ENCODE data around the gene CATSPER3. TPM values are rescaled to one million over a fixed set of nuclear protein-coding genes. Genes with fewer than 3 reads are reported as not detected.

The CATSPER3 gene
- polyA plus RNA-seq (ENCODE audit: insufficient read length), result 0.87 TPM

GRCh38 chr5:134967607-134968006 is at the start of gene CATSPER3:
TSS of gene CATSPER3 (plus strand) at chr5:134967907. CDS start at chr5:134967992, 85 bp downstream.
- DNase-seq (ENCODE audit: low read depth), result no peak

GRCh38 chr5:134918861-134919260 is 48.8 kb upstream of the CATSPER3 start:
- DNase-seq (ENCODE audit: low read depth), result no peak

GRCh38 chr5:134920848-134921575 is 46.7 kb upstream of the CATSPER3 start:
- DNase-seq (ENCODE audit: low read depth), result no peak

- DNase-seq (ENCODE audit: low read depth), result no peak
These were observed 35.2 kb upstream of the CATSPER3 start for GRCh38 chr5:134932508-134932907.

GRCh38 chr5:134934202-134934601 is 33.5 kb upstream of the CATSPER3 start:
- no peak for DNase-seq (ENCODE audit: low read depth)

- no peak for DNase-seq (ENCODE audit: low read depth)
These were observed 31.8 kb upstream of the CATSPER3 start for GRCh38 chr5:134935711-134936602.

- DNase-seq (ENCODE audit: low read depth), result no peak
These were observed 30.2 kb upstream of the CATSPER3 start for GRCh38 chr5:134937526-134937925.

GRCh38 chr5:134938030-134938429 is 29.7 kb upstream of the CATSPER3 start:
- no peak for DNase-seq (ENCODE audit: low read depth)

- DNase-seq (ENCODE audit: low read depth), result no peak
These were observed 28.2 kb upstream of the CATSPER3 start for GRCh38 chr5:134939500-134939899.

GRCh38 chr5:134943547-134943946 is 24.2 kb upstream of the CATSPER3 start:
- DNase-seq (ENCODE audit: low read depth), result no peak

- no peak for DNase-seq (ENCODE audit: low read depth)
These were observed 23.1 kb upstream of the CATSPER3 start for GRCh38 chr5:134944630-134945029.

- DNase-seq (ENCODE audit: low read depth), result no peak
These were observed 22.7 kb upstream of the CATSPER3 start for GRCh38 chr5:134945041-134945440.

- no peak for DNase-seq (ENCODE audit: low read depth)
These were observed 18.8 kb upstream of the CATSPER3 start for GRCh38 chr5:134948911-134949310.

GRCh38 chr5:134949316-134949715 is 18.4 kb upstream of the CATSPER3 start:
- DNase-seq (ENCODE audit: low read depth), result no peak

- no peak for DNase-seq (ENCODE audit: low read depth)
These were observed 9.6 kb upstream of the CATSPER3 start for GRCh38 chr5:134957920-134958608.

- DNase-seq (ENCODE audit: low read depth), result no peak
These were observed 9.0 kb upstream of the CATSPER3 start for GRCh38 chr5:134958755-134959154.

- no peak for DNase-seq (ENCODE audit: low read depth)
These were observed 4.6 kb upstream of the CATSPER3 start for GRCh38 chr5:134963098-134963497.

- DNase-seq (ENCODE audit: low read depth), result no peak
These were observed 3.1 kb upstream of the CATSPER3 start for GRCh38 chr5:134964359-134965270.

GRCh38 chr5:134965271-134965825 is 2.4 kb upstream of the CATSPER3 start:
- no peak for DNase-seq (ENCODE audit: low read depth)

- no peak for DNase-seq (ENCODE audit: low read depth)
These were observed 348 bp downstream of the CATSPER3 start for GRCh38 chr5:134968055-134968454.

GRCh38 chr5:134969166-134969565 is 1.5 kb downstream of the CATSPER3 start:
- no peak for DNase-seq (ENCODE audit: low read depth)
